HEK293 (cell line): ENCODE data around the gene BMP2K.

ENCODE experiments used
- SETDB1 ChIP-seq: IDR thresholded peaks from one replicate; pipeline ENCODE4 v1.6.1; 2017; ENCODE audit warnings: mild to moderate bottlenecking, low read length, moderate library complexity, mixed read lengths; ENCODE audit not compliant: insufficient read length
- TCF7L2 ChIP-seq: IDR thresholded peaks from 2 replicates; pipeline ENCODE4 v1.6.1; 2011; ENCODE audit warnings: low read depth, mild to moderate bottlenecking, inconsistent platforms, low read length, moderate library complexity, borderline replicate concordance
- ZEB2 ChIP-seq: fragments of 450-650 bp; formaldehyde crosslinking; IDR thresholded peaks from 2 replicates; pipeline ENCODE4 v1.5.1; 2016; ENCODE audit warnings: missing biosample characterization, missing genetic modification characterization
- ZNF155 ChIP-seq: fragments of 450-650 bp; formaldehyde crosslinking; IDR thresholded peaks from 2 replicates; pipeline ENCODE4 v1.5.1; 2016; ENCODE audit warnings: missing biosample characterization, missing genetic modification characterization
- ZNF670 ChIP-seq: fragments of 450-650 bp; formaldehyde crosslinking; IDR thresholded peaks from 2 replicates; pipeline ENCODE4 v1.5.1; 2016; ENCODE audit warnings: missing biosample characterization, missing genetic modification characterization, low read depth
- ZNF776 ChIP-seq: fragments of 450-650 bp; formaldehyde crosslinking; IDR thresholded peaks from 2 replicates; pipeline ENCODE4 v1.5.0; 2017; ENCODE audit warnings: missing biosample characterization, missing genetic modification characterization, borderline replicate concordance
- ZNF830 ChIP-seq: fragments of 450-650 bp; IDR thresholded peaks from 2 replicates; pipeline ENCODE4 v1.5.0; 2018; ENCODE audit warnings: missing biosample characterization, missing genetic modification characterization, low read depth, mild to moderate bottlenecking, moderate library complexity
- TF ChIP-seq, protein P1 (sequence below): fragments of 450-650 bp; formaldehyde crosslinking; IDR thresholded peaks from 2 replicates; pipeline ENCODE4 v1.5.1; 2016; ENCODE audit warnings: missing biosample characterization, missing genetic modification characterization

DNA sequence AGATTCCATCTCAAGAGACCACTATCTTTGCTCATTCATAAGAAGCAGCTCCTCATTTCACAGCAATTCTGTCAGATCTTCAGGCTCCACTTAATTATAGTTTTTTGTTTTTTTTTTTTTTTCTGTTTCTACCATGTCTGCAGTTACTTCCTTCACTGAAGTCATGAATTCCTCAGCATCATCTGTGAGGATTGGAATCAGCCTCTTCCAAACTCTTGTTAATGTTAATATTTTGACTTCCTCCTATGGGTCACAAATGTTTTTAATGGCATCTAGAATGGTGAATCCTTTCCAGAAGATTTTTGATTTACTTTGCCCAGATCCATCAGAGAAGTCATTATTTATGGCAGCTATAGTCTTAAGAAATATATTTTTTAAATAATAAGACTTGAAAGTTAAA is 53.1 kb downstream of the BMP2K start:
- no peak for TF ChIP-seq ZNF670 (tag by site-specific recombination)
- TF ChIP-seq ZNF776 = no peak
- no peak for TF ChIP-seq TCF7L2
- TF ChIP-seq ZNF155 = no peak
- TF ChIP-seq, protein P1, sequence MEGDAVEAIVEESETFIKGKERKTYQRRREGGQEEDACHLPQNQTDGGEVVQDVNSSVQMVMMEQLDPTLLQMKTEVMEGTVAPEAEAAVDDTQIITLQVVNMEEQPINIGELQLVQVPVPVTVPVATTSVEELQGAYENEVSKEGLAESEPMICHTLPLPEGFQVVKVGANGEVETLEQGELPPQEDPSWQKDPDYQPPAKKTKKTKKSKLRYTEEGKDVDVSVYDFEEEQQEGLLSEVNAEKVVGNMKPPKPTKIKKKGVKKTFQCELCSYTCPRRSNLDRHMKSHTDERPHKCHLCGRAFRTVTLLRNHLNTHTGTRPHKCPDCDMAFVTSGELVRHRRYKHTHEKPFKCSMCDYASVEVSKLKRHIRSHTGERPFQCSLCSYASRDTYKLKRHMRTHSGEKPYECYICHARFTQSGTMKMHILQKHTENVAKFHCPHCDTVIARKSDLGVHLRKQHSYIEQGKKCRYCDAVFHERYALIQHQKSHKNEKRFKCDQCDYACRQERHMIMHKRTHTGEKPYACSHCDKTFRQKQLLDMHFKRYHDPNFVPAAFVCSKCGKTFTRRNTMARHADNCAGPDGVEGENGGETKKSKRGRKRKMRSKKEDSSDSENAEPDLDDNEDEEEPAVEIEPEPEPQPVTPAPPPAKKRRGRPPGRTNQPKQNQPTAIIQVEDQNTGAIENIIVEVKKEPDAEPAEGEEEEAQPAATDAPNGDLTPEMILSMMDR (tag by site-specific recombination) = no peak
- no peak for TF ChIP-seq ZNF830
- TF ChIP-seq SETDB1 = no peak
- no peak for TF ChIP-seq ZEB2 (tag by site-specific recombination)
